Measurements from ENCODE around the gene CABP5. TPM values are rescaled to one million over a fixed set of nuclear protein-coding genes. Genes with fewer than 3 reads are reported as not detected.

CABP5 gene
- total RNA-seq, 1 donor from 2014 or later, result not detected

GRCh38 chr19:47994209-47994802, 49.6 kb downstream of the CABP5 start, which contains the start of gene ELSPBP1:
ELSPBP1 (plus strand) TSS chr19:47994632; CDS start chr19:48008668, 14,036 bp downstream.
- Mint-ChIP-seq H3K4me3 (no peak within 1 kb of the TSS), H3K27me3 (ENCODE audit: low read depth) (peaks cover 23% of the 10 kb centered on the region), H3K4me1 (peaks cover 8% of the 10 kb centered on the region), H3K36me3 (no peaks in the 10 kb centered on the region), H3K9me3 (peaks cover 7% of the 10 kb centered on the region), H3K27ac (peak within 1 kb of the TSS; percentile 31)
- TF ChIP-seq, protein P1, sequence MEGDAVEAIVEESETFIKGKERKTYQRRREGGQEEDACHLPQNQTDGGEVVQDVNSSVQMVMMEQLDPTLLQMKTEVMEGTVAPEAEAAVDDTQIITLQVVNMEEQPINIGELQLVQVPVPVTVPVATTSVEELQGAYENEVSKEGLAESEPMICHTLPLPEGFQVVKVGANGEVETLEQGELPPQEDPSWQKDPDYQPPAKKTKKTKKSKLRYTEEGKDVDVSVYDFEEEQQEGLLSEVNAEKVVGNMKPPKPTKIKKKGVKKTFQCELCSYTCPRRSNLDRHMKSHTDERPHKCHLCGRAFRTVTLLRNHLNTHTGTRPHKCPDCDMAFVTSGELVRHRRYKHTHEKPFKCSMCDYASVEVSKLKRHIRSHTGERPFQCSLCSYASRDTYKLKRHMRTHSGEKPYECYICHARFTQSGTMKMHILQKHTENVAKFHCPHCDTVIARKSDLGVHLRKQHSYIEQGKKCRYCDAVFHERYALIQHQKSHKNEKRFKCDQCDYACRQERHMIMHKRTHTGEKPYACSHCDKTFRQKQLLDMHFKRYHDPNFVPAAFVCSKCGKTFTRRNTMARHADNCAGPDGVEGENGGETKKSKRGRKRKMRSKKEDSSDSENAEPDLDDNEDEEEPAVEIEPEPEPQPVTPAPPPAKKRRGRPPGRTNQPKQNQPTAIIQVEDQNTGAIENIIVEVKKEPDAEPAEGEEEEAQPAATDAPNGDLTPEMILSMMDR (IDR thresholded peaks at IDR 0.05; ENCODE audit: unreplicated experiment), result no peak
- DNase-seq (ENCODE audit: low spot score in 2 of 2, unreplicated experiment in 2 of 2), result no peak

GRCh38 chr19:47992070-47992469, 51.8 kb downstream of the CABP5 start, which contains the start of gene BSPH1:
BSPH1 (minus strand) TSS chr19:47992170; CDS start chr19:47992081, 89 bp downstream.
- Mint-ChIP-seq H3K4me3 (no peak within 1 kb of the TSS), H3K27ac (no peak within 1 kb of the TSS), H3K27me3 (ENCODE audit: low read depth) (peaks cover 28% of the 10 kb centered on the region), H3K36me3 (no peaks in the 10 kb centered on the region), H3K4me1 (peaks cover 8% of the 10 kb centered on the region), H3K9me3 (peaks cover 7% of the 10 kb centered on the region)
- no peak for DNase-seq (ENCODE audit: low spot score in 2 of 2, unreplicated experiment in 2 of 2)
- TF ChIP-seq, protein P1 (IDR thresholded peaks at IDR 0.05; ENCODE audit: unreplicated experiment), result no peak

- DNase-seq (ENCODE audit: low spot score in 2 of 2, unreplicated experiment in 2 of 2), result no peak
- H3K36me3 Mint-ChIP-seq, result no peaks in the 10 kb centered on the region
- H3K27ac Mint-ChIP-seq, result no peak overlapping the region
- peaks cover 28% of the 10 kb centered on the region for H3K27me3 Mint-ChIP-seq (ENCODE audit: low read depth)
- H3K9me3 Mint-ChIP-seq, result peaks cover 5% of the 10 kb centered on the region
- TF ChIP-seq, protein P1 (IDR thresholded peaks at IDR 0.05; ENCODE audit: unreplicated experiment), result no peak
- H3K4me1 Mint-ChIP-seq, result peaks cover 8% of the 10 kb centered on the region
- H3K4me3 Mint-ChIP-seq, result no peak overlapping the region
Measured at GRCh38 chr19:47991191-47991808, 52.6 kb downstream of the CABP5 start.

Other genes with a start within 250 kb of the CABP5 start
- gene TPRX1, start 239.5 kb downstream of the CABP5 start, total RNA-seq, result not detected in 3 replicates
- not detected in 3 replicates for gene CRX, start 222.1 kb downstream of the CABP5 start, total RNA-seq
- not detected in 3 replicates for gene TPRX2, start 184.8 kb downstream of the CABP5 start, total RNA-seq
- 0.13 TPM in 1 of 3 replicates, not detected in the others for gene SULT2A1, start 157.8 kb downstream of the CABP5 start, total RNA-seq
- not detected in 3 replicates for gene BSPH1, start 51.9 kb downstream of the CABP5 start, total RNA-seq
- gene ELSPBP1, start 49.4 kb downstream of the CABP5 start, total RNA-seq, result 1.0 TPM in 1 of 3 replicates, not detected in the others
- 1.6 to 2.5 TPM (median 2.0 TPM) in 3 replicates for gene PLA2G4C, start 66.7 kb upstream of the CABP5 start, total RNA-seq
- gene LIG1, start 126.3 kb upstream of the CABP5 start, total RNA-seq, result 62.6 to 72.8 TPM (median 66.5 TPM) in 3 replicates
- gene ZSWIM9, start 126.6 kb upstream of the CABP5 start, total RNA-seq, result 9.3 to 11.7 TPM (median 10.2 TPM) in 3 replicates
- 48.7 to 51.5 TPM (median 50.0 TPM) in 3 replicates for gene CARD8, start 211.8 kb upstream of the CABP5 start, total RNA-seq
- 3.7 to 4.4 TPM (median 3.9 TPM) in 3 replicates for gene ZNF114, start 226.0 kb upstream of the CABP5 start, total RNA-seq